Umbilical cord (tissue), 2 donors: ENCODE measurements around the gene CHCHD6. TPM values are rescaled to one million over a fixed set of nuclear protein-coding genes. Genes with fewer than 3 reads are reported as not detected.
A peak's percentile ranks its signal among the peaks of the same experiment; 100 is the strongest.

Experiments used
- DNase-seq: peaks from one replicate; pipeline ENCODE4 v3.0.0-alpha.2; 2015; ENCODE audit warnings: low spot score
- total RNA-seq: library from RNA; depleted of rRNA; stranded (reverse); fragments of >200 nt; gene quantifications from one replicate; pipeline ENCODE4 v1.2.3, GENCODE V29; 2014; ENCODE audit warnings: low replicate concordance; ENCODE audit not compliant: insufficient read depth

CHCHD6 gene
- total RNA-seq, 1 donor from 2014 or later, result 11.8 TPM

- no peak for DNase-seq
These were observed 614 bp downstream of the CHCHD6 start for GRCh38 chr3:126704494-126705214.

- no peak for DNase-seq
These were observed 2.6 kb downstream of the CHCHD6 start for GRCh38 chr3:126706631-126707030.

GRCh38 chr3:126711121-126711760 is 7.2 kb downstream of the CHCHD6 start:
- peak; percentile 36 for DNase-seq

- no peak for DNase-seq
These were observed 9.2 kb downstream of the CHCHD6 start for GRCh38 chr3:126713199-126713598.

- no peak for DNase-seq
These were observed 10.3 kb downstream of the CHCHD6 start for GRCh38 chr3:126714276-126714900.

- DNase-seq, result no peak
These were observed 10.9 kb downstream of the CHCHD6 start for GRCh38 chr3:126714921-126715320.

GRCh38 chr3:126715432-126715831 is 11.4 kb downstream of the CHCHD6 start:
- no peak for DNase-seq

- no peak for DNase-seq
These were observed 12.0 kb downstream of the CHCHD6 start for GRCh38 chr3:126716057-126716456.

- DNase-seq, result no peak
These were observed 14.8 kb downstream of the CHCHD6 start for GRCh38 chr3:126718561-126719445.

- DNase-seq, result no peak
These were observed 16.6 kb downstream of the CHCHD6 start for GRCh38 chr3:126720596-126720995.

GRCh38 chr3:126721246-126721645 is 17.2 kb downstream of the CHCHD6 start:
- no peak for DNase-seq

- no peak for DNase-seq
These were observed 19.2 kb downstream of the CHCHD6 start for GRCh38 chr3:126723237-126723636.

- no peak for DNase-seq
These were observed 19.8 kb downstream of the CHCHD6 start for GRCh38 chr3:126723801-126724200.

- DNase-seq, result no peak
These were observed 24.6 kb downstream of the CHCHD6 start for GRCh38 chr3:126728680-126729079.

- no peak for DNase-seq
These were observed 26.3 kb downstream of the CHCHD6 start for GRCh38 chr3:126730376-126730775.

GRCh38 chr3:126731044-126731443 is 27.0 kb downstream of the CHCHD6 start:
- DNase-seq, result no peak

GRCh38 chr3:126732281-126733060 is 28.4 kb downstream of the CHCHD6 start:
- DNase-seq, result no peak

GRCh38 chr3:126733061-126733430 is 29.0 kb downstream of the CHCHD6 start:
- DNase-seq, result no peak

GRCh38 chr3:126734106-126734723 is 30.2 kb downstream of the CHCHD6 start:
- DNase-seq, result no peak

GRCh38 chr3:126737527-126737926 is 33.5 kb downstream of the CHCHD6 start:
- no peak for DNase-seq

- DNase-seq, result no peak
These were observed 38.0 kb downstream of the CHCHD6 start for GRCh38 chr3:126742057-126742456.
